HG03095 (cell line): Measurements from ENCODE around the gene AAGAB.
"Not testable (repeated sequence)": the region's sequence is repeated elsewhere in the genome, so short reads cannot be mapped to it uniquely, and the experiment has no call there.

ENCODE experiments used
- ATAC-seq: cut with Tn5 transposase; IDR thresholded peaks from one replicate; pipeline ENCODE4 v1.9.1; 2021; ENCODE audit warnings: moderate library complexity; ENCODE audit not compliant: unreplicated experiment

Gene AAGAB

GRCh38 chr15:67254238-67255175 lies at the start of gene AAGAB, which contains the start of gene IQCH:
TSS of gene AAGAB (minus strand) at chr15:67254661. CDS start at chr15:67254631, 30 bp downstream.
TSS of gene IQCH (plus strand) at chr15:67254786. CDS start at chr15:67254897, 111 bp downstream.
- peak; percentile 91 for ATAC-seq

- no peak for ATAC-seq
These were observed 49.3 kb upstream of the AAGAB start for GRCh38 chr15:67303490-67304363.

GRCh38 chr15:67300266-67301025 lies 46.0 kb upstream of the AAGAB start:
- ATAC-seq, result no peak

- no peak for ATAC-seq
These were observed 42.2 kb upstream of the AAGAB start for GRCh38 chr15:67296684-67297083.

GRCh38 chr15:67296188-67296587 lies 41.7 kb upstream of the AAGAB start:
- ATAC-seq, result no peak

- no peak for ATAC-seq
These were observed 35.9 kb upstream of the AAGAB start for GRCh38 chr15:67290319-67290718.

- ATAC-seq, result not testable (repeated sequence)
These were observed 31.9 kb upstream of the AAGAB start for GRCh38 chr15:67286400-67286799.

GRCh38 chr15:67285625-67286024 lies 31.2 kb upstream of the AAGAB start:
- not testable (repeated sequence) for ATAC-seq

GRCh38 chr15:67281714-67282113 lies 27.3 kb upstream of the AAGAB start:
- no peak for ATAC-seq

- ATAC-seq, result no peak
These were observed 25.8 kb upstream of the AAGAB start for GRCh38 chr15:67280217-67280616.

GRCh38 chr15:67276666-67277065 lies 22.2 kb upstream of the AAGAB start:
- no peak for ATAC-seq

GRCh38 chr15:67274236-67274635 lies 19.8 kb upstream of the AAGAB start:
- ATAC-seq, result no peak

- ATAC-seq, result no peak
These were observed 13.8 kb upstream of the AAGAB start for GRCh38 chr15:67267951-67268941.

- ATAC-seq, result no peak
These were observed 13.0 kb upstream of the AAGAB start for GRCh38 chr15:67267440-67267839.

- ATAC-seq, result no peak
These were observed 12.4 kb upstream of the AAGAB start for GRCh38 chr15:67266870-67267269.

GRCh38 chr15:67259806-67260205 lies 5.3 kb upstream of the AAGAB start:
- no peak for ATAC-seq

- ATAC-seq, result no peak
These were observed 4.9 kb upstream of the AAGAB start for GRCh38 chr15:67259379-67259778.

GRCh38 chr15:67258412-67258811 lies 4.0 kb upstream of the AAGAB start:
- ATAC-seq, result not testable (repeated sequence)

GRCh38 chr15:67256051-67256450 lies 1.6 kb upstream of the AAGAB start:
- ATAC-seq, result no peak
